Measurements from ENCODE around the gene ADAMTS17. TPM values are rescaled to one million over a fixed set of nuclear protein-coding genes. Genes with fewer than 3 reads are reported as not detected.

ADAMTS17 gene
- total and polyA plus RNA-seq, 3 donors from 2014 or later, result 6.8 to 17.8 (median 12.4) TPM

GRCh38 chr15:100005715-100006114 lies 336.1 kb downstream of the ADAMTS17 start:
- Histone ChIP-seq H3K4me3 (no peak overlapping the region), H3K4me1 (no peaks in the 10 kb centered on the region), H3K27ac (no peak overlapping the region), H3K27me3 (no peaks in the 10 kb centered on the region), H3K9me3 (no peaks in the 10 kb centered on the region), H3K36me3 (ENCODE audit: low read depth, missing control alignments) (no peaks in the 10 kb centered on the region)
- TF ChIP-seq CTCF (IDR thresholded peaks at IDR 0.05) (no peak), POLR2A (IDR thresholded peaks at IDR 0.05) (no peak)
- WGBS, 2 donors, result 87 to 98% methylated on average over 5 of the region's 5 CpGs
- DNase-seq, result no peak
- intact Hi-C loops (cut with DNase I; ENCODE audit: low total_unique reads), result no loop called here

GRCh38 chr15:100005013-100005412 lies 336.8 kb downstream of the ADAMTS17 start:
- TF ChIP-seq CTCF (IDR thresholded peaks at IDR 0.05), result no peak
- TF ChIP-seq POLR2A (IDR thresholded peaks at IDR 0.05), result no peak
- intact Hi-C loops (cut with DNase I; ENCODE audit: low total_unique reads), result no loop called here
- Histone ChIP-seq H3K9me3 (no peaks in the 10 kb centered on the region), H3K4me1 (no peaks in the 10 kb centered on the region), H3K27ac (no peak overlapping the region), H3K27me3 (no peaks in the 10 kb centered on the region), H3K4me3 (no peak overlapping the region), H3K36me3 (ENCODE audit: low read depth, missing control alignments) (no peaks in the 10 kb centered on the region)
- no peak for DNase-seq
- WGBS, 2 donors, result 77 to 85% methylated on average over 3 of the region's 3 CpGs

GRCh38 chr15:100002787-100003536 lies 338.8 kb downstream of the ADAMTS17 start:
- Histone ChIP-seq H3K36me3 (ENCODE audit: low read depth, missing control alignments) (no peaks in the 10 kb centered on the region), H3K4me1 (no peaks in the 10 kb centered on the region), H3K9me3 (no peaks in the 10 kb centered on the region), H3K4me3 (no peak overlapping the region), H3K27ac (no peak overlapping the region), H3K27me3 (no peaks in the 10 kb centered on the region)
- intact Hi-C loops (cut with DNase I; ENCODE audit: low total_unique reads), result no loop called here
- TF ChIP-seq CTCF (IDR thresholded peaks at IDR 0.05) (no peak), POLR2A (IDR thresholded peaks at IDR 0.05) (no peak)
- DNase-seq, result no peak
- WGBS, 2 donors, result 87 to 90% methylated on average over 13 to 17 of the region's 17 CpGs

- no peak for TF ChIP-seq POLR2A (IDR thresholded peaks at IDR 0.05)
- TF ChIP-seq CTCF (IDR thresholded peaks at IDR 0.05), result no peak
- DNase-seq, result no peak
- H3K36me3 ChIP-seq (ENCODE audit: low read depth, missing control alignments), result no peaks in the 10 kb centered on the region
- H3K4me1 ChIP-seq, result no peaks in the 10 kb centered on the region
- H3K9me3 ChIP-seq, result no peaks in the 10 kb centered on the region
- no peak overlapping the region for H3K4me3 ChIP-seq
- no peaks in the 10 kb centered on the region for H3K27me3 ChIP-seq
- WGBS, 2 donors, result 81 to 84% methylated on average over 16 of the region's 16 CpGs
- no peak overlapping the region for H3K27ac ChIP-seq
- intact Hi-C loops (cut with DNase I; ENCODE audit: low total_unique reads), result no loop called here
These were observed 339.6 kb downstream of the ADAMTS17 start for GRCh38 chr15:100002086-100002620.

- Histone ChIP-seq H3K27me3 (no peaks in the 10 kb centered on the region), H3K9me3 (no peaks in the 10 kb centered on the region), H3K36me3 (ENCODE audit: low read depth, missing control alignments) (no peaks in the 10 kb centered on the region), H3K27ac (no peak overlapping the region), H3K4me3 (no peak overlapping the region), H3K4me1 (no peaks in the 10 kb centered on the region)
- no peak for TF ChIP-seq CTCF (IDR thresholded peaks at IDR 0.05)
- TF ChIP-seq POLR2A (IDR thresholded peaks at IDR 0.05), result no peak
- intact Hi-C loops (cut with DNase I; ENCODE audit: low total_unique reads), result no loop called here
- DNase-seq, result no peak
- 87 to 94% methylated on average over 10 of the region's 10 CpGs for WGBS, 2 donors
These were observed 340.4 kb downstream of the ADAMTS17 start for GRCh38 chr15:100001405-100001804.

Measured in testis (tissue), 3 donors.